A673 (cell line): Measurements from ENCODE around the gene CYP2A6.

ENCODE experiments used
- CTCF ChIP-seq: fragments of 300-800, 200-600 bp; sonication (generic); conservative IDR thresholded peaks from 2 replicates; pipeline ENCODE4 v1.5.1; 2017; ENCODE audit warnings: low read depth, mild to moderate bottlenecking, antibody characterized with exemption, low read length, moderate library complexity, mixed read lengths
- EZH2 ChIP-seq: fragments of 200-600 bp; sonication (generic); IDR thresholded peaks from 2 replicates; pipeline ENCODE4 v1.6.1; 2017; ENCODE audit warnings: borderline replicate concordance, low read depth, mild to moderate bottlenecking, mixed read lengths, antibody characterized with exemption, low read length; ENCODE audit not compliant: poor library complexity, severe bottlenecking

- no peak for TF ChIP-seq CTCF
- no peak for TF ChIP-seq EZH2
These were observed 46.1 kb downstream of the CYP2A6 start for GRCh38 chr19:40803857-40804782.
